ENCODE results near the gene KIAA1671. TPM values are rescaled to one million over a fixed set of nuclear protein-coding genes. Genes with fewer than 3 reads are reported as not detected.
A peak's percentile ranks its signal among the peaks of the same experiment; 100 is the strongest.

Gene KIAA1671
- total RNA-seq, 1 experiment from 2014 or later: 63.1 TPM

GRCh38 chr22:25053153-25053805 lies 100.8 kb downstream of the KIAA1671 start:
- no TSS peak for BruUV-seq (replicated peaks)
- DNase-seq: no peak
- H3K27me3 Mint-ChIP-seq (ENCODE audit: unreplicated experiment): no peaks in the 10 kb centered on the region
- H3K4me3 Mint-ChIP-seq (ENCODE audit: low read depth, unreplicated experiment): no peak overlapping the region
- intact Hi-C loops (cut with micrococcal nuclease; ENCODE audit: unreplicated experiment): loop anchor here (10.0 kb wide), 1 partner anchor 58 kb away; no protein-coding TSS in a partner anchor
- H3K27ac Mint-ChIP-seq (ENCODE audit: unreplicated experiment): no peak overlapping the region
- no peaks in the 10 kb centered on the region for H3K9me3 Mint-ChIP-seq (ENCODE audit: low read depth, unreplicated experiment)
- CTCF ChIA-PET: interaction anchor here (0.9 kb wide), 1 partner anchor 11 kb away, joined by 3 read pairs; no protein-coding TSS in a partner anchor
- peaks cover under 1% of the 10 kb centered on the region for H3K4me1 Mint-ChIP-seq (ENCODE audit: low read depth, unreplicated experiment)
- peaks cover 14% of the 10 kb centered on the region for H3K36me3 Mint-ChIP-seq (ENCODE audit: insufficient read depth, unreplicated experiment)
- no peak for TF ChIP-seq CTCF (IDR thresholded peaks at IDR 0.05; ENCODE audit: unreplicated experiment)

GRCh38 chr22:25054943-25055511 lies 102.5 kb downstream of the KIAA1671 start:
- Mint-ChIP-seq H3K4me3 (ENCODE audit: low read depth, unreplicated experiment) (no peak overlapping the region), H3K9me3 (ENCODE audit: low read depth, unreplicated experiment) (no peaks in the 10 kb centered on the region), H3K4me1 (ENCODE audit: low read depth, unreplicated experiment) (no peaks in the 10 kb centered on the region), H3K27me3 (ENCODE audit: unreplicated experiment) (no peaks in the 10 kb centered on the region), H3K27ac (ENCODE audit: unreplicated experiment) (no peak overlapping the region), H3K36me3 (ENCODE audit: insufficient read depth, unreplicated experiment) (peaks cover 4% of the 10 kb centered on the region)
- DNase-seq: no peak
- BruUV-seq (replicated peaks): no TSS peak
- no peak for TF ChIP-seq CTCF (IDR thresholded peaks at IDR 0.05; ENCODE audit: unreplicated experiment)
- intact Hi-C loops (cut with micrococcal nuclease; ENCODE audit: unreplicated experiment): loop anchor here (10.0 kb wide), 1 partner anchor 60 kb away; no protein-coding TSS in a partner anchor
- CTCF ChIA-PET: no interaction called here

- Mint-ChIP-seq H3K27ac (ENCODE audit: unreplicated experiment) (no peak overlapping the region), H3K27me3 (ENCODE audit: unreplicated experiment) (no peaks in the 10 kb centered on the region), H3K4me1 (ENCODE audit: low read depth, unreplicated experiment) (no peaks in the 10 kb centered on the region), H3K4me3 (ENCODE audit: low read depth, unreplicated experiment) (no peak overlapping the region), H3K9me3 (ENCODE audit: low read depth, unreplicated experiment) (no peaks in the 10 kb centered on the region), H3K36me3 (ENCODE audit: insufficient read depth, unreplicated experiment) (no peaks in the 10 kb centered on the region)
- peak; percentile 86 for DNase-seq
- TF ChIP-seq CTCF (IDR thresholded peaks at IDR 0.05; ENCODE audit: unreplicated experiment): peak; percentile 95
- CTCF ChIA-PET: interaction anchor here (0.6 to 2.8 kb wide), 8 partner anchors 29 to 289 kb away, joined by 3 to 11 read pairs (median 4); no protein-coding TSS in a partner anchor
- BruUV-seq (replicated peaks): no TSS peak
- intact Hi-C loops (cut with micrococcal nuclease; ENCODE audit: unreplicated experiment): loop anchor here (1.0 to 10.0 kb wide), 2 partner anchors 62 to 120 kb away; no protein-coding TSS in a partner anchor
Observed at GRCh38 chr22:25057013-25057881, 104.7 kb downstream of the KIAA1671 start.

- CTCF ChIA-PET: no interaction called here
- no TSS peak for BruUV-seq (replicated peaks)
- no peaks in the 10 kb centered on the region for H3K36me3 Mint-ChIP-seq (ENCODE audit: insufficient read depth, unreplicated experiment)
- H3K27ac Mint-ChIP-seq (ENCODE audit: unreplicated experiment): no peak overlapping the region
- DNase-seq: no peak
- H3K9me3 Mint-ChIP-seq (ENCODE audit: low read depth, unreplicated experiment): no peaks in the 10 kb centered on the region
- no peak overlapping the region for H3K4me3 Mint-ChIP-seq (ENCODE audit: low read depth, unreplicated experiment)
- no peaks in the 10 kb centered on the region for H3K4me1 Mint-ChIP-seq (ENCODE audit: low read depth, unreplicated experiment)
- no peak for TF ChIP-seq CTCF (IDR thresholded peaks at IDR 0.05; ENCODE audit: unreplicated experiment)
- intact Hi-C loops (cut with micrococcal nuclease; ENCODE audit: unreplicated experiment): loop anchor here (10.0 kb wide), 1 partner anchor 65 kb away; no protein-coding TSS in a partner anchor
- H3K27me3 Mint-ChIP-seq (ENCODE audit: unreplicated experiment): no peaks in the 10 kb centered on the region
Observed at GRCh38 chr22:25059438-25059837, 106.9 kb downstream of the KIAA1671 start.
